ENCODE results near the gene PMM1. TPM values are rescaled to one million over a fixed set of nuclear protein-coding genes. Genes with fewer than 3 reads are reported as not detected.

PMM1 gene
- total RNA-seq, 4 donors from 2014 or later: 55.5 to 88.1 (median 83.5) TPM

DNA sequence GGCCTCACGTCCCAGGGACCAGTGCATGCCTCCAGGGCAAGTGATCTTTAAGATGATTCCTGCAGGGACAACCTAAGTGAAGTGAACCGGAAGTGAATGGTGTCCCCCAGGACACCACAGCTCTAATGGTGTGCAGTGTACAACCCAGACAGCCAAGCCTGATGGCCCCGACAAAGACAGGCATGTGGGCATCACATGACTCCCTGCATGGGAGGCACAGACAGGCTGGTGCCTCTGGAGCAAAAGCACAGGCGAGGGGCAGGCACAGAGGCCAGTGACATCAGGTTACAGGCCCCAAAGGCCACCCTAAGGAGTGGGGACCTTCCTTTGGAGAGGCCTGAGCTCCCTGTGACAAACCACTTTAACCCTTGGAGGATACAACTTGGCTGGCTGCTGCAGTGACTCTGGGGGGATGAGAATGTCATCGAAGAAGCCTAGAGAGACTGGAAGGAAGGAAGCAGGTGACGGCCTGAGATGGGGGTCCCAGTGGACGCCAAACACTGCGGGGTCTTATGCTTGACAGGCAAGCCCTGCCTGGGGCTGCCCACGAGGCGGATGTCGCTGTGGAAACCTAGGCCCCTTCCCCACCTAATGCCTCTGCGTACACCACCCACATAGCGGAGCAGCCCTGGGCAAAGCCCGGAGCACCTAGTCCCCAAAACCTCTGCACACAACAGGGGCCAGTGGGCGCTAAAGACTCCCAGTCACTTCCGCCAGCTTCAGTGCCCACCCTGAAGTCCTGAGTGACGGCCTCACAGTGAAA, 57.7 kb downstream of the PMM1 start:
- Histone ChIP-seq H3K27me3 (no peaks in the 10 kb centered on the region), H3K27ac (peak overlapping the region in 2 of 4 donors; percentile 8 to 81), H3K4me3 (no peak overlapping the region), H3K36me3 (peaks cover 0 to 77% (median 0%) of the 10 kb centered on the region in 3 donors), H3K9me3 (no peaks in the 10 kb centered on the region), H3K4me1 (peaks cover 0 to 24% (median 4%) of the 10 kb centered on the region in 4 donors)
- no peak for DNase-seq (ENCODE audit: low spot score in 2 of 2)
- WGBS, 2 donors: 72 to 80% methylated on average over 11 to 16 of the region's 17 CpGs
- TF ChIP-seq EP300 (IDR thresholded peaks at IDR 0.05): no peak
- TF ChIP-seq, protein P1, sequence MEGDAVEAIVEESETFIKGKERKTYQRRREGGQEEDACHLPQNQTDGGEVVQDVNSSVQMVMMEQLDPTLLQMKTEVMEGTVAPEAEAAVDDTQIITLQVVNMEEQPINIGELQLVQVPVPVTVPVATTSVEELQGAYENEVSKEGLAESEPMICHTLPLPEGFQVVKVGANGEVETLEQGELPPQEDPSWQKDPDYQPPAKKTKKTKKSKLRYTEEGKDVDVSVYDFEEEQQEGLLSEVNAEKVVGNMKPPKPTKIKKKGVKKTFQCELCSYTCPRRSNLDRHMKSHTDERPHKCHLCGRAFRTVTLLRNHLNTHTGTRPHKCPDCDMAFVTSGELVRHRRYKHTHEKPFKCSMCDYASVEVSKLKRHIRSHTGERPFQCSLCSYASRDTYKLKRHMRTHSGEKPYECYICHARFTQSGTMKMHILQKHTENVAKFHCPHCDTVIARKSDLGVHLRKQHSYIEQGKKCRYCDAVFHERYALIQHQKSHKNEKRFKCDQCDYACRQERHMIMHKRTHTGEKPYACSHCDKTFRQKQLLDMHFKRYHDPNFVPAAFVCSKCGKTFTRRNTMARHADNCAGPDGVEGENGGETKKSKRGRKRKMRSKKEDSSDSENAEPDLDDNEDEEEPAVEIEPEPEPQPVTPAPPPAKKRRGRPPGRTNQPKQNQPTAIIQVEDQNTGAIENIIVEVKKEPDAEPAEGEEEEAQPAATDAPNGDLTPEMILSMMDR (IDR thresholded peaks at IDR 0.05): no peak
- no peak for TF ChIP-seq POLR2A (IDR thresholded peaks at IDR 0.05)

DNA sequence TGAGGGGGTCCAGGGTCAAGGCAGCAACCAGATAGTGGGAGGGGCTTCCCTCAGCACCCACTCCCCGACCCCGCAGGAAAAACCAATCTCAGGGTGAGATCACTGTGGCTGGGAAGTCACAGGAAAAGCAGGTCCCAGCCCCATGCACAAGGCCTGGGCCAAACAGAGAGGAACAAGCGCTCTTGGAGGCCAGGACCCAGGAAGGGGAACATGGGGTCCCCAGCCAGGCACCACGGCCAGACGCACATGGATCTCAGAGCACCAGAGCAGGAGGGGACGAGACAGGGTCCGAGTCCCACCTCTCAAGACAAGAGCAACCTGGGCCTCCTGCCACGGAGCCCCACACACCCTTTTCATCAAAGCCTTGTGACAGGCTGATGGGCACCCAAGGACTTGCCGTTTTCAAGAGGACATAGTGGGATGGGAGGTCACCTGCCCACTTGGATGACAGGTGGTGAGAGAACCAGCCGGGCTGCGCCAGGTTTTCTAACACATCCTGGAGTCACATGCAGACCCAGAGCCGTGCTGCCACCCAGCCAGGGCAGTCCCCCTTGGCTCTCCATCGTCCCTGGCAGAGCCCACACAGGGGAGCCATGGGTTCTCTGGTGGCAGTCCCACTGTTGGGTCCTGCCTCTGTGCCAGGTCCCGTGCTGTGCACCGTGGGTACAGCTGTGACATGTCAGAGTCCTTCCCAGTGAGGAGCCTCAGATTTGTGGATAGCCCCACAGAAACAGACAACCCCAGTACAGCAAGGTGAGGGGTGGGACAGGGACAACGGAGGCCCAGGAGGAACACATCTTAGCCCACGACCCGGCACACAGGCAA, 58.5 kb downstream of the PMM1 start:
- WGBS, 2 donors: 81 to 83% methylated on average over 13 to 14 of the region's 18 CpGs
- peaks cover 0 to 83% (median 0%) of the 10 kb centered on the region in 3 donors for H3K36me3 ChIP-seq
- peak overlapping the region in 1 of 4 donors; percentile 81 for H3K27ac ChIP-seq
- H3K4me3 ChIP-seq: no peak overlapping the region
- peaks cover 0 to 32% (median 6%) of the 10 kb centered on the region in 4 donors for H3K4me1 ChIP-seq
- H3K27me3 ChIP-seq: no peaks in the 10 kb centered on the region
- no peak for DNase-seq (ENCODE audit: low spot score in 2 of 2)
- no peaks in the 10 kb centered on the region for H3K9me3 ChIP-seq
- TF ChIP-seq, protein P1 (IDR thresholded peaks at IDR 0.05): no peak
- TF ChIP-seq EP300 (IDR thresholded peaks at IDR 0.05) (no peak), POLR2A (IDR thresholded peaks at IDR 0.05) (no peak)

DNA sequence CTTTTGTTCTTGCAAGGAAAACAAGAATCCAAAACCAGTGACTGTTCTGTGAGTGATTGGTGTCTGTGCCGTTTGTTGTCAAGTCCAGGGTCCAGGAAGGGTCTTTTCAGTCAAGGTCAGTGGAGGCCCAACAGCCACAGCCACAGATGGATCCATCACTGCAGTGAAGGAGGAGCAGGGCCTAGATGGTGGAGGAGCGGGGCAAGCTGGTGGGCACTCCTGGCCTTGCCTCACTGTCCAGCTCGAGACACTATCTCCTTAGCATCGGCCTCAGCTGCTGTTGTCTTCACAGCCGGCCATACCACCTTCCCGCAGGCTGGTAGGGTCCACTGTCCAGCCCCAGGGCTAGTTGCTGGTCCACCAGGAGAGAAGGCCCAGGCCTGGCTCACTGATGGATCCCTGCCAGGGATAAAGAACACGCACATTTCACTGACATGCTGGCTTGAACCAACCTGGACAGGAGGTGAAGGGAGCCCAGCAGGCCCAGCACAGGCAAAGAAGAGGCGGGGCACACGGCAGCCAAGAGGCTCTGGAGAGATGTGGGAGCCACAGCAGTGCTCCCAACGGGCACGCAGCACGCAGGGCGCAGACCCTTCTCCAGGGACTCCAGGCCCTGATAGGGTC, 60.6 kb downstream of the PMM1 start:
- Histone ChIP-seq H3K4me3 (no peak overlapping the region), H3K4me1 (peaks cover 0 to 45% (median 18%) of the 10 kb centered on the region in 4 donors), H3K36me3 (peaks cover 0 to 92% (median 0%) of the 10 kb centered on the region in 3 donors), H3K27ac (no peak overlapping the region), H3K27me3 (no peaks in the 10 kb centered on the region), H3K9me3 (no peaks in the 10 kb centered on the region)
- TF ChIP-seq, protein P1 (IDR thresholded peaks at IDR 0.05): no peak
- TF ChIP-seq POLR2A (IDR thresholded peaks at IDR 0.05) (no peak), EP300 (IDR thresholded peaks at IDR 0.05) (no peak)
- no peak for DNase-seq (ENCODE audit: low spot score in 2 of 2)
- WGBS, 2 donors: 69 to 73% methylated on average over 4 to 13 of the region's 13 CpGs

DNA sequence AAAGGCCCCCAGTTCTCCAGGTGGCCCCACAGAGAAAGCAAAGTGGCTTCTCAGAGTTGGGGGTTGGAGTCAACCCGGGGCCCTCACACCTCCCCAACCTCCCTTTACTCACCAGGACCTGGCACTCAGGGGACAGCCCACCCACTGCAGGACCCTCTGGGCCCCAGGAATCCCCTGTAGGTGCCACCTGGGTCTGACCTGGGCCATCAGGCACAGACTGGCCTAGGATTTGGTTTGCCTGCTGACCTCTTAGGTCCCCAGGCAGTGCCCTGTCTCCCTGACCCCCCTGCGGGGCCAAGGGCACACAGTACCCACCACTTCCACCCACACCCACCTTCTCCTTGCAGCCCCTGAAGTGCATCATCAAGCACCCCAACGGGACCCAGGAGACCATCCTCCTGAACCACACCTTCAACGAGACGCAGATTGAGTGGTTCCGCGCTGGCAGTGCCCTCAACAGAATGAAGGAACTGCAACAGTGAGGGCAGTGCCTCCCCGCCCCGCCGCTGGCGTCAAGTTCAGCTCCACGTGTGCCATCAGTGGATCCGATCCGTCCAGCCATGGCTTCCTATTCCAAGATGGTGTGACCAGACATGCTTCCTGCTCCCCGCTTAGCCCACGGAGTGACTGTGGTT, 61.4 kb downstream of the PMM1 start:
- WGBS, 2 donors: 77 to 82% methylated on average over 15 to 16 of the region's 16 CpGs
- TF ChIP-seq, protein P1 (IDR thresholded peaks at IDR 0.05): no peak
- TF ChIP-seq POLR2A (IDR thresholded peaks at IDR 0.05): no peak
- TF ChIP-seq EP300 (IDR thresholded peaks at IDR 0.05): no peak
- Histone ChIP-seq H3K4me3 (no peak overlapping the region), H3K27me3 (no peaks in the 10 kb centered on the region), H3K27ac (peak overlapping the region in 1 of 4 donors; percentile 91), H3K36me3 (peaks cover 0 to 96% (median 0%) of the 10 kb centered on the region in 3 donors), H3K4me1 (peaks cover 0 to 46% (median 22%) of the 10 kb centered on the region in 4 donors), H3K9me3 (no peaks in the 10 kb centered on the region)
- no peak for DNase-seq (ENCODE audit: low spot score in 2 of 2)

Other genes with a start within 250 kb of the PMM1 start
- gene TEF, start 207.9 kb downstream of the PMM1 start, total RNA-seq: 10 to 100 TPM; 20.1 to 49.4 (median 43.9) TPM
- 10 to 100 TPM; 50.8 to 67.3 (median 56.9) TPM for gene TOB2, start 143.0 kb downstream of the PMM1 start, total RNA-seq
- gene PHF5A, start 121.1 kb downstream of the PMM1 start, total RNA-seq: 10 to 100 TPM; 32.6 to 51.5 (median 36.4) TPM
- 10 to 100 TPM; 69.9 to 91.1 (median 76.4) TPM for gene ACO2, start 120.7 kb downstream of the PMM1 start, total RNA-seq
- gene POLR3H, start 45.4 kb downstream of the PMM1 start, total RNA-seq: 10 to 100 TPM; 26.6 to 33.6 (median 27.5) TPM
- gene CSDC2, start 28.8 kb downstream of the PMM1 start, total RNA-seq: 10 to 100 TPM in 1 of 4 donors, 1 to 10 TPM in 3; 1.7 to 10.8 (median 2.5) TPM
- 10 to 100 TPM; 16.5 to 24.6 (median 19.2) TPM for gene DESI1, start 31.2 kb upstream of the PMM1 start, total RNA-seq
- 100 to 1,000 TPM; 141 to 200 (median 178) TPM for gene XRCC6, start 31.5 kb upstream of the PMM1 start, total RNA-seq
- 100 to 1,000 TPM in 1 of 4 donors, 10 to 100 TPM in 3; 66.3 to 104 (median 90.6) TPM for gene SNU13, start 99.0 kb upstream of the PMM1 start, total RNA-seq
- gene MEI1, start 109.7 kb upstream of the PMM1 start, total RNA-seq: 1 to 10 TPM in 1 of 4 donors, under 1 TPM in 2, not detected in 1; under 0.01 to 1.8 (median 0.44) TPM
- 1 to 10 TPM; 6.5 to 9.6 (median 8.2) TPM for gene CCDC134, start 210.8 kb upstream of the PMM1 start, total RNA-seq
- 100 to 1,000 TPM in 3 of 4 donors, 10 to 100 TPM in 1; 73.5 to 157 (median 129) TPM for gene SREBF2, start 243.3 kb upstream of the PMM1 start, total RNA-seq